Caco-2 (cell line): ENCODE results near the gene TRAPPC11. TPM values are rescaled to one million over a fixed set of nuclear protein-coding genes. Genes with fewer than 3 reads are reported as not detected.

ENCODE experiments used
- BruUV-seq: library from RNA; stranded (reverse); fragments of 400-500 nt; replicated peaks from 2 replicates; lab custom pipeline; 2021; lab: Mats Ljungman, UMichigan
- CTCF ChIA-PET: fragments of 300-600 bp; sonication (Branson Sonifier 250); formaldehyde crosslinking; loops from one replicate; lab custom pipeline; 2022; ENCODE audit warnings: antibody characterized with exemption; lab: Charles Lee
- POLR2A ChIA-PET: fragments of 300-600 bp; sonication (Branson Sonifier 250); formaldehyde crosslinking; loops from one replicate; lab custom pipeline; 2022; ENCODE audit warnings: antibody characterized with exemption; lab: Charles Lee
- DNase-seq, 2 experiments: peaks; one replicate each; pipeline versions ENCODE4 v3.0.0 to v3.0.0-alpha.2; 2020 to 2022
- H3K27me3 ChIP-seq: replicated peaks from 2 replicates; pipeline ENCODE4 v1.6.0; 2011; ENCODE audit warnings: low read length; ENCODE audit not compliant: control insufficient read depth, insufficient read depth
- H3K36me3 ChIP-seq: 2 replicates; pipeline ENCODE4 v1.5.1; 2011; ENCODE audit warnings: low read length; ENCODE audit not compliant: control insufficient read depth, insufficient read depth
- H3K4me1 ChIP-seq: fragments of 250-450 bp; sonication (Bioruptor Pico); 2 replicates; pipeline ENCODE4 v1.5.1; 2020; ENCODE audit warnings: mild to moderate bottlenecking
- H3K4me3 ChIP-seq: 2 replicates; pipeline ENCODE4 v1.5.1; 2011; ENCODE audit warnings: low read depth, mild to moderate bottlenecking, control low read depth, low read length
- H3K9me3 ChIP-seq: fragments of 250-450 bp; sonication (Bioruptor Pico); 2 replicates; pipeline ENCODE4 v1.5.1; 2020; ENCODE audit warnings: mild to moderate bottlenecking, moderate library complexity
- H3K27ac Mint-ChIP-seq: one replicate; pipeline ENCODE4 v1.8.0; 2022; ENCODE audit warnings: mixed read lengths; ENCODE audit not compliant: unreplicated experiment
- H3K27me3 Mint-ChIP-seq: one replicate; pipeline ENCODE4 v1.8.0; 2022; ENCODE audit warnings: mixed read lengths; ENCODE audit not compliant: insufficient read depth, unreplicated experiment
- H3K36me3 Mint-ChIP-seq: one replicate; pipeline ENCODE4 v1.8.0; 2022; ENCODE audit warnings: mild to moderate bottlenecking, mixed read lengths; ENCODE audit not compliant: insufficient read depth, unreplicated experiment
- H3K4me1 Mint-ChIP-seq: one replicate; pipeline ENCODE4 v1.8.0; 2022; ENCODE audit warnings: low read depth, mixed read lengths; ENCODE audit not compliant: unreplicated experiment
- H3K4me3 Mint-ChIP-seq: one replicate; pipeline ENCODE4 v1.8.0; 2022; ENCODE audit warnings: mild to moderate bottlenecking, moderate library complexity, mixed read lengths; ENCODE audit not compliant: unreplicated experiment
- H3K9me3 Mint-ChIP-seq: one replicate; pipeline ENCODE4 v1.8.0; 2022; ENCODE audit warnings: mixed read lengths; ENCODE audit not compliant: unreplicated experiment
- CTCF ChIP-seq, 2 experiments: fragments of 200-600 bp in 1 of 2; IDR thresholded peaks; 1 replicate in 1 of 2; 2 replicates in 1 of 2; pipeline versions ENCODE4 v1.5.1 to v1.8.0; 2011 to 2022; ENCODE audit warnings: antibody characterized with exemption in 1 of 2, control low read depth in 1 of 2, inconsistent platforms in 1 of 2, low read depth in 1 of 2, low read length in 1 of 2, mild to moderate bottlenecking in 1 of 2, moderate library complexity in 1 of 2; ENCODE audit not compliant: insufficient read depth in 1 of 2, severe bottlenecking in 1 of 2, unreplicated experiment in 1 of 2
- intact Hi-C: fragments of 100-400 bp; cut with micrococcal nuclease; formaldehyde crosslinking; loops from one replicate; pipeline ENCODE4 v1.10.0; 2022; ENCODE audit not compliant: unreplicated experiment
- total RNA-seq: library from RNA; stranded (reverse); gene quantifications from 2 replicates; pipeline ENCODE4 v1.2.3, GENCODE V29; 2022

TRAPPC11 gene
- total RNA-seq, 1 experiment from 2014 or later = 25.7 TPM

GRCh38 chr4:183638436-183638835 lies 20.7 kb upstream of the TRAPPC11 start:
- intact Hi-C loops = no loop called here
- BruUV-seq = no TSS peak
- H3K36me3 ChIP-seq = no peaks in the 10 kb centered on the region
- no peaks in the 10 kb centered on the region for H3K9me3 ChIP-seq
- Mint-ChIP-seq H3K27me3 (no peaks in the 10 kb centered on the region), H3K36me3 (no peaks in the 10 kb centered on the region), H3K4me1 (peaks cover 6% of the 10 kb centered on the region), H3K27ac (no peak overlapping the region), H3K4me3 (no peak overlapping the region), H3K9me3 (no peaks in the 10 kb centered on the region)
- no peaks in the 10 kb centered on the region for H3K27me3 ChIP-seq
- H3K4me1 ChIP-seq = no peaks in the 10 kb centered on the region
- CTCF ChIA-PET = no interaction called here
- POLR2A ChIA-PET = no interaction called here
- TF ChIP-seq CTCF (IDR thresholded peaks at IDR 0.05; ENCODE audit: insufficient read depth in 1 of 2, low read depth in 1 of 2, low read length in 1 of 2, severe bottlenecking in 1 of 2, unreplicated experiment in 1 of 2) = no peak
- no peak overlapping the region for H3K4me3 ChIP-seq
- DNase-seq = no peak

GRCh38 chr4:183639291-183639690 lies 19.8 kb upstream of the TRAPPC11 start:
- intact Hi-C loops = no loop called here
- no peaks in the 10 kb centered on the region for H3K9me3 Mint-ChIP-seq
- POLR2A ChIA-PET = no interaction called here

GRCh38 chr4:183645326-183645725 lies 13.8 kb upstream of the TRAPPC11 start:
- no peak for DNase-seq
- no TSS peak for BruUV-seq
- H3K36me3 Mint-ChIP-seq = peaks cover 29% of the 10 kb centered on the region
- H3K9me3 Mint-ChIP-seq = no peaks in the 10 kb centered on the region
- H3K4me1 Mint-ChIP-seq = no peaks in the 10 kb centered on the region
- TF ChIP-seq CTCF (IDR thresholded peaks at IDR 0.05; ENCODE audit: insufficient read depth in 1 of 2, low read depth in 1 of 2, low read length in 1 of 2, severe bottlenecking in 1 of 2, unreplicated experiment in 1 of 2) = no peak
- ChIA-PET POLR2A (no interaction called here), CTCF (no interaction called here)
- H3K4me3 ChIP-seq = no peak overlapping the region
- H3K27me3 Mint-ChIP-seq = no peaks in the 10 kb centered on the region
- H3K27ac Mint-ChIP-seq = no peak overlapping the region
- H3K27me3 ChIP-seq = no peaks in the 10 kb centered on the region
- H3K9me3 ChIP-seq = no peaks in the 10 kb centered on the region
- H3K4me1 ChIP-seq = no peaks in the 10 kb centered on the region
- H3K4me3 Mint-ChIP-seq = no peak overlapping the region
- intact Hi-C loops = no loop called here
- H3K36me3 ChIP-seq = no peaks in the 10 kb centered on the region

More at GRCh38 chr4:183639291-183639690, 19.8 kb upstream of the TRAPPC11 start:
- Mint-ChIP-seq H3K4me3 (no peak overlapping the region), H3K4me1 (peaks cover 6% of the 10 kb centered on the region), H3K36me3 (peaks cover 6% of the 10 kb centered on the region), H3K27ac (no peak overlapping the region), H3K27me3 (no peaks in the 10 kb centered on the region)
- Histone ChIP-seq H3K36me3 (no peaks in the 10 kb centered on the region), H3K4me3 (no peak overlapping the region), H3K27me3 (no peaks in the 10 kb centered on the region), H3K9me3 (no peaks in the 10 kb centered on the region), H3K4me1 (no peaks in the 10 kb centered on the region)
- no TSS peak for BruUV-seq
- TF ChIP-seq CTCF (IDR thresholded peaks at IDR 0.05; ENCODE audit: insufficient read depth in 1 of 2, low read depth in 1 of 2, low read length in 1 of 2, severe bottlenecking in 1 of 2, unreplicated experiment in 1 of 2) = no peak
- no peak for DNase-seq
- CTCF ChIA-PET = no interaction called here
